ENCODE data around the gene LRRC46. TPM values are rescaled to one million over a fixed set of nuclear protein-coding genes. Genes with fewer than 3 reads are reported as not detected.

Gene LRRC46
- total and polyA plus RNA-seq, 2 of the 4 experiments (the other 2 are of a cell fraction): 0.77 TPM; not detected in 1

GRCh38 chr17:47808036-47808829 lies 23.2 kb upstream of the LRRC46 start:
- no peak overlapping the region for H2BK120ac ChIP-seq (ENCODE audit: low read depth, low read length)
- 0 out of 2 replicates have a peak, but pooled peaks cover 2% of the 10 kb centered on the region for H3K9me1 ChIP-seq (ENCODE audit: insufficient read depth, low read length)
- H3K4me3 ChIP-seq (ENCODE audit: insufficient read depth, low read depth, low read length): no peak overlapping the region
- no peaks in the 10 kb centered on the region for H3K9me3 ChIP-seq (ENCODE audit: control insufficient read depth, insufficient read depth, low read length)
- H4K8ac ChIP-seq (ENCODE audit: low read depth in 2 of 2, low read length in 2 of 2): no peak overlapping the region
- peaks cover 38% of the 10 kb centered on the region for H3K36me3 ChIP-seq (ENCODE audit: control insufficient read depth, insufficient read depth, low read length)
- ChIA-PET POLR2A (ENCODE audit: unreplicated experiment) (no interaction called here), CTCF (no interaction called here)
- H3K56ac ChIP-seq (ENCODE audit: extremely low read depth, insufficient read depth, low read length): no peak overlapping the region
- dilution Hi-C loops (cut with HindIII; ENCODE audit: low sequenced_read_pairs, unreplicated experiment) (no loop called here), in situ Hi-C loops (cut with MboI; ENCODE audit: low sequenced_read_pairs) (no loop called here), intact Hi-C loops (cut with micrococcal nuclease) (no loop called here)
- no peak overlapping the region for H3K23ac ChIP-seq (ENCODE audit: low read depth, low read length)
- H2BK15ac ChIP-seq (ENCODE audit: low read depth, low read length): no peak overlapping the region
- no peak overlapping the region for H2AK9ac ChIP-seq (replicated peaks; ENCODE audit: low read depth, low read length, poor library complexity)
- no peak overlapping the region for H3K14ac ChIP-seq (replicated peaks; ENCODE audit: low read depth, low read length)
- peaks cover 3% of the 10 kb centered on the region; the same call in 1 of the 2 replicates for H3K4me1 ChIP-seq (ENCODE audit: control insufficient read depth, insufficient read depth, low read length)
- no peak overlapping the region for H3K4me2 ChIP-seq (ENCODE audit: low read depth, low read length)
- H2AFZ ChIP-seq (replicated peaks; ENCODE audit: low read length, poor library complexity): no peak overlapping the region
- H3K79me1 ChIP-seq (ENCODE audit: low read depth in 1 of 2, low read length in 2 of 2): no peaks in the 10 kb centered on the region
- no peak overlapping the region for H2BK5ac ChIP-seq (ENCODE audit: low read depth, low read length, poor library complexity, severe bottlenecking)
- no peak overlapping the region for H2BK20ac ChIP-seq (ENCODE audit: low read depth, low read length)
- 83% methylated on average over 2 of the region's 20 CpGs; no CpG with 5 or more reads in 1 of the 2 experiments for WGBS, 2 experiments (ENCODE audit: extremely low coverage in 2 of 2, insufficient read length in 1 of 2)
- ATAC-seq (ENCODE audit: low read depth): no peak
- H4K91ac ChIP-seq (ENCODE audit: insufficient read depth, low read depth, low read length): no peak overlapping the region
- peaks cover 37% of the 10 kb centered on the region for H4K20me1 ChIP-seq (ENCODE audit: insufficient read depth, low read length)
- no peak overlapping the region for H3K18ac ChIP-seq (ENCODE audit: low read depth, low read length)
- no TSS peak for BruUV-seq (replicated peaks)
- no peak overlapping the region for H4K5ac ChIP-seq (ENCODE audit: low read depth, low read length)
- no peak overlapping the region for H3K9ac ChIP-seq (ENCODE audit: low read depth, low read length)
- peaks cover 16% of the 10 kb centered on the region for H3K27me3 ChIP-seq (ENCODE audit: control insufficient read depth, insufficient read depth, low read length)
- no peak overlapping the region for H3K4ac ChIP-seq (ENCODE audit: low read depth, low read length)
- H2AK5ac ChIP-seq (ENCODE audit: low read depth, low read length): no peak overlapping the region
- no peak for DNase-seq
- H3K27ac ChIP-seq (ENCODE audit: insufficient read depth, low read length): no peak overlapping the region
- TF ChIP-seq SMC3 (IDR thresholded peaks at IDR 0.05; ENCODE audit: low read depth, low read length): no peak
- TF ChIP-seq CTCF (conservative IDR thresholded peaks at IDR 0.05; ENCODE audit: low read depth, low read length): no peak
- no peak for TF ChIP-seq CHD1 (IDR thresholded peaks at IDR 0.05; ENCODE audit: low read depth, low read length)
- no peak for TF ChIP-seq CEBPB (IDR thresholded peaks at IDR 0.05; ENCODE audit: low read depth, low read length)
- no peak for TF ChIP-seq RCOR1 (IDR thresholded peaks at IDR 0.05; ENCODE audit: insufficient replicate concordance, low read length)
- TF ChIP-seq BHLHE40 (IDR thresholded peaks at IDR 0.05; ENCODE audit: low read depth, low read length): no peak
- no peak for TF ChIP-seq RFX5 (IDR thresholded peaks at IDR 0.05; ENCODE audit: low read depth, low read length)
- no peak for TF ChIP-seq USF2 (IDR thresholded peaks at IDR 0.05; ENCODE audit: low read depth, low read length)
- no peak for TF ChIP-seq MAZ (IDR thresholded peaks at IDR 0.05; ENCODE audit: borderline replicate concordance, low read depth, low read length)
- no peak for TF ChIP-seq MAFK (IDR thresholded peaks at IDR 0.05; ENCODE audit: low read depth, low read length)
- TF ChIP-seq FOS (IDR thresholded peaks at IDR 0.05; ENCODE audit: low read depth, low read length): no peak
- TF ChIP-seq RAD21 (IDR thresholded peaks at IDR 0.05; ENCODE audit: low read length): no peak
- no peak for TF ChIP-seq MXI1 (IDR thresholded peaks at IDR 0.05; ENCODE audit: borderline replicate concordance, low read depth, low read length)
- TF ChIP-seq ELK1 (IDR thresholded peaks at IDR 0.05; ENCODE audit: borderline replicate concordance, low read depth, low read length): no peak
- no peak for TF ChIP-seq POLR2A (IDR thresholded peaks at IDR 0.05; ENCODE audit: low read depth, low read length)

All from IMR-90 (cell line).